PC-9 (cell line): Measurements from ENCODE around the gene BCAS3. TPM values are rescaled to one million over a fixed set of nuclear protein-coding genes. Genes with fewer than 3 reads are reported as not detected.

Experiments
- BruUV-seq: library from RNA; stranded (reverse); fragments of 400-500 nt; replicated peaks from 2 replicates; lab custom pipeline; 2021; lab: Mats Ljungman, UMichigan
- CTCF ChIA-PET: fragments of 300-600 bp; sonication (Branson Sonifier 250); formaldehyde crosslinking; loops from one replicate; lab custom pipeline; 2022; ENCODE audit warnings: antibody characterized with exemption; lab: Charles Lee
- POLR2A ChIA-PET: fragments of 300-600 bp; sonication (Branson Sonifier 250); formaldehyde crosslinking; loops from one replicate; lab custom pipeline; 2022; ENCODE audit warnings: antibody characterized with exemption; ENCODE audit not compliant: unreplicated experiment; lab: Charles Lee
- DNase-seq, 2 experiments: peaks; one replicate each; pipeline versions ENCODE4 v3.0.0 to v3.0.0-alpha.2; 2015 to 2022; ENCODE audit warnings: mixed read lengths in 1 of 2
- H2AFZ ChIP-seq: fragments of 200-600 bp; sonication (generic); 2 replicates; pipeline ENCODE4 v1.8.1; 2017; ENCODE audit warnings: antibody characterized with exemption
- H3F3A ChIP-seq: fragments of 200-600 bp; sonication (generic); 2 replicates; pipeline ENCODE4 v1.8.1; 2017; ENCODE audit warnings: antibody characterized with exemption, mild to moderate bottlenecking, low read depth; ENCODE audit not compliant: insufficient read depth
- H3K27ac ChIP-seq: fragments of 200-600 bp; sonication (generic); 2 replicates; pipeline ENCODE4 v1.6.1; 2016; ENCODE audit warnings: mixed run types
- H3K27me3 ChIP-seq: fragments of 200-600 bp; sonication (generic); 2 replicates; pipeline ENCODE4 v1.6.1; 2016; ENCODE audit warnings: low read depth, mixed run types; ENCODE audit not compliant: insufficient read depth
- H3K36me3 ChIP-seq: fragments of 200-600 bp; sonication (generic); 2 replicates; pipeline ENCODE4 v1.6.1; 2016; ENCODE audit warnings: low read depth, mixed run types
- H3K4me1 ChIP-seq: fragments of 200-600 bp; sonication (generic); replicated peaks from 2 replicates; pipeline ENCODE4 v1.6.1; 2016; ENCODE audit warnings: mixed run types; ENCODE audit not compliant: insufficient read depth
- H3K4me2 ChIP-seq: fragments of 200-600 bp; sonication (generic); 2 replicates; pipeline ENCODE4 v1.6.1; 2017; ENCODE audit warnings: mixed run types
- H3K4me3 ChIP-seq: fragments of 200-600 bp; sonication (generic); 2 replicates; pipeline ENCODE4 v1.6.1; 2016; ENCODE audit warnings: mixed run types
- H3K79me2 ChIP-seq: fragments of 200-600 bp; sonication (generic); 2 replicates; pipeline ENCODE4 v1.6.1; 2017; ENCODE audit warnings: low read depth, mixed run types
- H3K9me2 ChIP-seq: fragments of 200-600 bp; sonication (generic); 2 replicates; pipeline ENCODE4 v1.8.1; 2017; ENCODE audit warnings: mild to moderate bottlenecking; ENCODE audit not compliant: insufficient read depth
- H3K9me3 ChIP-seq: fragments of 200-600 bp; sonication (generic); 2 replicates; pipeline ENCODE4 v1.8.1; 2016; ENCODE audit warnings: low read depth; ENCODE audit not compliant: insufficient read depth
- H4K20me1 ChIP-seq: fragments of 200-600 bp; sonication (generic); 2 replicates; pipeline ENCODE4 v1.8.1; 2017; ENCODE audit not compliant: insufficient read depth
- CTCF ChIP-seq: fragments of 200-600 bp; sonication (generic); conservative IDR thresholded peaks from 2 replicates; pipeline ENCODE4 v1.6.1; 2017; ENCODE audit warnings: mixed run types, antibody characterized with exemption, mild to moderate bottlenecking, moderate library complexity
- EZH2 ChIP-seq: fragments of 200-600 bp; sonication (generic); IDR thresholded peaks from 2 replicates; pipeline ENCODE4 v1.8.0; 2017; ENCODE audit warnings: antibody characterized with exemption, low read depth
- intact Hi-C: fragments of 100-400 bp; cut with micrococcal nuclease; formaldehyde crosslinking; loops from one replicate; pipeline ENCODE4 v1.10.0; 2022; ENCODE audit not compliant: unreplicated experiment
- total RNA-seq: library from RNA; stranded (reverse); gene quantifications from 2 replicates; pipeline ENCODE4 v1.2.3, GENCODE V29; 2021

The BCAS3 gene
- total RNA-seq, 1 experiment from 2014 or later: 26.0 TPM

GRCh38 chr17:60720763-60721531 is 43.3 kb downstream of the BCAS3 start:
- H3K9me2 ChIP-seq: no peaks in the 10 kb centered on the region
- no peaks in the 10 kb centered on the region for H3K27me3 ChIP-seq
- H3K9me3 ChIP-seq: no peaks in the 10 kb centered on the region
- TF ChIP-seq EZH2 (no peak), CTCF (peak; percentile 96)
- no peaks in the 10 kb centered on the region for H3K4me1 ChIP-seq
- H4K20me1 ChIP-seq: no peaks in the 10 kb centered on the region
- intact Hi-C loops: loop anchor here (1.0 to 10.0 kb wide), 5 partner anchors 244 to 854 kb away; no protein-coding TSS in a partner anchor
- no peaks in the 10 kb centered on the region for H3K79me2 ChIP-seq
- no peak overlapping the region for H3K27ac ChIP-seq
- DNase-seq: peak; percentile 22 to 46
- no TSS peak for BruUV-seq
- no peak overlapping the region for H3K4me2 ChIP-seq
- ChIA-PET CTCF (interaction anchor here (0.5 to 1.5 kb wide), 11 partner anchors 24 to 1121 kb away, joined by 3 to 8 read pairs (median 3); no protein-coding TSS in a partner anchor), POLR2A (interaction anchor here (0.6 kb wide), 3 partner anchors 23 to 1389 kb away, joined by 3 to 4 read pairs (median 3); no protein-coding TSS in a partner anchor)
- no peak overlapping the region for H3K4me3 ChIP-seq
- H3K36me3 ChIP-seq: no peaks in the 10 kb centered on the region
- H3F3A ChIP-seq: peaks cover 5% of the 10 kb centered on the region; the same call in 1 of the 2 replicates
- no peak overlapping the region for H2AFZ ChIP-seq

GRCh38 chr17:60724647-60725046 is 47.0 kb downstream of the BCAS3 start:
- BruUV-seq: no TSS peak
- no peaks in the 10 kb centered on the region for H3K36me3 ChIP-seq
- peaks cover 3% of the 10 kb centered on the region; the same call in 1 of the 2 replicates for H3K4me1 ChIP-seq
- H3F3A ChIP-seq: peaks cover 5% of the 10 kb centered on the region
- no peak overlapping the region for H2AFZ ChIP-seq
- no peaks in the 10 kb centered on the region for H3K79me2 ChIP-seq
- no peaks in the 10 kb centered on the region for H3K27me3 ChIP-seq
- H4K20me1 ChIP-seq: no peaks in the 10 kb centered on the region
- intact Hi-C loops: loop anchor here (5.0 to 10.0 kb wide), 4 partner anchors 240 to 850 kb away; no protein-coding TSS in a partner anchor
- no peak for DNase-seq
- TF ChIP-seq EZH2 (no peak), CTCF (no peak)
- CTCF ChIA-PET: interaction anchor here (0.6 kb wide), 1 partner anchor 8 kb away, joined by 4 read pairs; no protein-coding TSS in a partner anchor
- no peaks in the 10 kb centered on the region for H3K9me3 ChIP-seq
- no peak overlapping the region for H3K27ac ChIP-seq
- H3K4me3 ChIP-seq: no peak overlapping the region
- POLR2A ChIA-PET: no interaction called here
- H3K4me2 ChIP-seq: no peak overlapping the region
- H3K9me2 ChIP-seq: no peaks in the 10 kb centered on the region

- Histone ChIP-seq H2AFZ (no peak overlapping the region), H3K9me3 (no peaks in the 10 kb centered on the region), H3K79me2 (no peaks in the 10 kb centered on the region), H3K4me3 (no peak overlapping the region), H3K27ac (no peak overlapping the region), H3K36me3 (no peaks in the 10 kb centered on the region), H4K20me1 (0 out of 2 replicates have a peak, but pooled peaks cover 2% of the 10 kb centered on the region), H3K4me2 (no peak overlapping the region), H3K9me2 (no peaks in the 10 kb centered on the region), H3F3A (peaks cover 6% of the 10 kb centered on the region; the same call in 1 of the 2 replicates), H3K4me1 (peaks cover 11% of the 10 kb centered on the region), H3K27me3 (no peaks in the 10 kb centered on the region)
- CTCF ChIA-PET: no interaction called here
- POLR2A ChIA-PET: no interaction called here
- intact Hi-C loops: loop anchor here (10.0 kb wide), 3 partner anchors 235 to 845 kb away; no protein-coding TSS in a partner anchor
- TF ChIP-seq CTCF (no peak), EZH2 (no peak)
- BruUV-seq: no TSS peak
- no peak for DNase-seq
Observed at GRCh38 chr17:60729854-60730253, 52.2 kb downstream of the BCAS3 start.
